Hippocampal formation (tissue), 2 donors: ENCODE data around the gene BMI1.
"Not testable (repeated sequence)": the region's sequence is repeated elsewhere in the genome, so short reads cannot be mapped to it uniquely, and the experiment has no call there.

Experiments used
- DNase-seq, 2 donors: peaks; one replicate each; lab custom pipeline; 2025; lab: John Stamatoyannopoulos, UW

Gene BMI1

GRCh38 chr10:22320591-22321155, at the start of gene BMI1:
TSS of gene BMI1 (plus strand) at chr10:22321099. CDS start at chr10:22326450, 5,351 bp downstream.
- peak; percentile 80 to 83 for DNase-seq

GRCh38 chr10:22271786-22272185, 49.1 kb upstream of the BMI1 start:
- no peak for DNase-seq

- no peak for DNase-seq
Observed at GRCh38 chr10:22278441-22278782, 42.5 kb upstream of the BMI1 start.

GRCh38 chr10:22280078-22280477, 40.8 kb upstream of the BMI1 start:
- DNase-seq, result no peak

- DNase-seq, result no peak
Observed at GRCh38 chr10:22285130-22285529, 35.8 kb upstream of the BMI1 start.

- DNase-seq, result no peak
Observed at GRCh38 chr10:22293747-22294404, 27.0 kb upstream of the BMI1 start.

- DNase-seq, result no peak
Observed at GRCh38 chr10:22294694-22295093, 26.2 kb upstream of the BMI1 start.

GRCh38 chr10:22301193-22301592, 19.7 kb upstream of the BMI1 start:
- DNase-seq, result no peak

GRCh38 chr10:22303461-22303860, 17.4 kb upstream of the BMI1 start:
- no peak for DNase-seq

- no peak for DNase-seq
Observed at GRCh38 chr10:22305721-22306120, 15.2 kb upstream of the BMI1 start.

GRCh38 chr10:22308390-22308789, 12.5 kb upstream of the BMI1 start:
- DNase-seq, result no peak

- DNase-seq, result no peak
Observed at GRCh38 chr10:22309180-22310000, 11.5 kb upstream of the BMI1 start.

GRCh38 chr10:22310012-22310411, 10.9 kb upstream of the BMI1 start:
- DNase-seq, result not testable (repeated sequence)

GRCh38 chr10:22310928-22311327, 10.0 kb upstream of the BMI1 start:
- DNase-seq, result no peak

GRCh38 chr10:22314852-22315251, 6.0 kb upstream of the BMI1 start:
- DNase-seq, result no peak

GRCh38 chr10:22315455-22316285, 5.2 kb upstream of the BMI1 start:
- peak in 1 of 2 donors; percentile 39 for DNase-seq

GRCh38 chr10:22316286-22317075, 4.4 kb upstream of the BMI1 start, which contains the start of gene COMMD3:
TSS of gene COMMD3 (plus strand) at chr10:22316388. CDS start at chr10:22316418, 30 bp downstream.
- DNase-seq, result peak; percentile 84 to 85

GRCh38 chr10:22317076-22317370, 3.9 kb upstream of the BMI1 start:
- no peak for DNase-seq

GRCh38 chr10:22317771-22318565, 2.9 kb upstream of the BMI1 start:
- no peak for DNase-seq

- no peak for DNase-seq
Observed at GRCh38 chr10:22318772-22319171, 2.1 kb upstream of the BMI1 start.

- DNase-seq, result no peak
Observed at GRCh38 chr10:22319547-22319979, 1.3 kb upstream of the BMI1 start.
